GM19468 (cell line): ENCODE data around the gene PROM2.

Experiments
- ATAC-seq: cut with Tn5 transposase; IDR thresholded peaks from one replicate; pipeline ENCODE4 v1.9.1; 2021; ENCODE audit warnings: mild to moderate bottlenecking, moderate library complexity, moderate number of reproducible peaks; ENCODE audit not compliant: unreplicated experiment; ENCODE audit errors: extremely low read depth

Gene PROM2

GRCh38 chr2:95282458-95282857, 8.2 kb downstream of the PROM2 start:
- no peak for ATAC-seq

GRCh38 chr2:95283562-95283961, 9.3 kb downstream of the PROM2 start:
- no peak for ATAC-seq

- ATAC-seq: no peak
These were observed 10.8 kb downstream of the PROM2 start for GRCh38 chr2:95284886-95285541.

GRCh38 chr2:95285542-95285932, 11.3 kb downstream of the PROM2 start:
- no peak for ATAC-seq

GRCh38 chr2:95287336-95287735, 13.1 kb downstream of the PROM2 start:
- ATAC-seq: no peak

- no peak for ATAC-seq
These were observed 13.6 kb downstream of the PROM2 start for GRCh38 chr2:95287806-95288205.

DNA sequence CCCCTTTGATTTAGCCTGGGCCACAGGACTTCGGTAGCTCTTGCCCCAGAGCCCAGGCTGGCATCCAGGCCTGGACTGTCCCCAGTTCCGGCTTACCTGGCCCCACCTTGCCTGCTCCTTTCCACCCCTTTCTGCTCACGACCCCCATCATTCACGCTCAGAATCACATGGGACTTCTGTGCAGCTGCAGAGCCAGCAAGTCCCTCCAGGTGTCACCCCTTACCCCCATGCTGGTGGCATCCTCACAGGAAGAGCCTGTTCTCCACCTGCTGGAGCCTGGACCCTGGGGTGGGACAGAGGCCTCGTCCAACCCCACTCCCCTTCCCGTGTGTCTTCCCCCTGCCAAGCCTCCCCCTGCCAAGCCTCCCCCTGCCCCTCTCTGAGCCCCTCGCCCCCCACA, 15.0 kb downstream of the PROM2 start:
- ATAC-seq: no peak

GRCh38 chr2:95291222-95291621, 17.0 kb downstream of the PROM2 start:
- no peak for ATAC-seq

- ATAC-seq: no peak
These were observed 18.5 kb downstream of the PROM2 start for GRCh38 chr2:95292623-95293260.

DNA sequence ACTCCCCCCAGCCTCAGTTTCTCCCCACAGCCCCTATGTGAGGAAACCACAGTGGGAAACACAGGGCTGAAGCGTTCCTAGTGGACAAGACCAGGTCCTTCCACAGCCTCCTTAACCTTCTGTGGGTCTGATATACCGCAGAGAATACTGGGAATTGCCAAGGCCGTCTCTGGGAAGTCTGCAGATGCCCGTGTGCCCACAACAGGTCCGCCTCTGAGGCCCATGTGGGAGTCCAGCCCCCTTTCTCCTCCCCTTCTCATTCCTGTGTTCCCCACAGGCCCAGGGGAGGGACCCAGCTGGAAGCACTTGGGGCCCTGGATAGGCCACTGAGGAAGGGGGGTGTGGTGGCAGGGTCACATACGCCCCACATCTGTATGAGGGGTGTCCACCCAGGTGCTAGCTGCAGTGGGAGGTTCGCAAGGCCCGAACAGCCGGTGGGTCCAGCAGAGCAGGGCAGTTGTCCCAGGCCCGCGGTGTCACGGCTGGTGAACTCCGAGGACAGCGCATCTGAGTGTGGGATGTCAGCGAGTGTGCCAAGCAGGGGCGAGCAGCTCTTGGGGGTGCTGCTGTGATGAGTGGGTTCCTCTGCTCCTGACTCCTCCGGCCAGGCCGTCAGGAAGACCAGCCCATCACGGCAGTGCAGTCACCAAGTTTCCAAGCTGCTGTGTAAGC, 20.5 kb downstream of the PROM2 start:
- ATAC-seq: no peak

GRCh38 chr2:95295376-95295775, 21.1 kb downstream of the PROM2 start:
- no peak for ATAC-seq

DNA sequence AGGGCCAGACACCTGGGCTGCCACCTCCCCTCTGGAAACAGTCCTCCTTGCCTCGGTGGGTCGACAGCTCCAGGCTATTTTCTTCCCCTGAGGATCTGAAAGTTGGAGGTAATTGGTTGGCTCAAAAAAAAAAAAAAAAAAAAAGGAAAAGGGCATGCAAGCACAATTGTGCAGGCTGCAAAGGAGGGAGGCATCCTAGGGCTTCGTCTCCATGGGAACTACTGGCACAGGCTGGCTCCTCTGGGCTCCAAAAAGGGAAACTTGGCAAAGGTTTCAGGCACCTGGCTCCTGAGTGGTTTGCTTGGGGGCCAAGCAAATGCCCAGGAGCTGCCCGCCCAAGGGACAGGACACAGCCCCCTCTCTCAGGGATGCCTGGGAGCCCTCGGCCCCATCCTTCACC, 21.8 kb downstream of the PROM2 start:
- ATAC-seq: no peak

GRCh38 chr2:95296880-95297487, 22.7 kb downstream of the PROM2 start, which contains the start of gene KCNIP3:
Gene KCNIP3, plus strand, starts transcription at chr2:95297347. Its CDS starts 92 bp downstream, at chr2:95297439.
- ATAC-seq: no peak

- ATAC-seq: no peak
These were observed 23.6 kb downstream of the PROM2 start for GRCh38 chr2:95297639-95298395.

GRCh38 chr2:95298486-95299111, 24.4 kb downstream of the PROM2 start:
- ATAC-seq: no peak

DNA sequence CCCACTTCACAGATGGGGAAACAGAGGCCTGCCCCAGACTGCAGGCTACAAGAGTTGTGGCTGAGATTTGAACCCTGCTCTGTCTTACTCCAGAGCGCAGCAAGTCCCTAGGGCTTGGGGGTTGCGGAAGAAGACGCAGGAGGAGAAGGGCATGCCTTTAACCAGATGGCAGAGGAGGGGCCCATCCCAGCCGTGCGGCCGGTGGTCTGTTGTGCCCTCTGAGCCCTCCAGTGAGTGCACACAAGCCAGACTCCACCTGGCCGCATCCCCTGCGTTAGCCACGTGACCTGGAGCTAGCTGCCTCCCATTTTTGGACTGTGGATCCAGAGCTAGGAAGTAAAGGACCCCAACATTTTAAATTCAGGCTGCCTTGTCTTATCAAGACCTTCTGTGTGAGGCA, 25.7 kb downstream of the PROM2 start:
- ATAC-seq: no peak

DNA sequence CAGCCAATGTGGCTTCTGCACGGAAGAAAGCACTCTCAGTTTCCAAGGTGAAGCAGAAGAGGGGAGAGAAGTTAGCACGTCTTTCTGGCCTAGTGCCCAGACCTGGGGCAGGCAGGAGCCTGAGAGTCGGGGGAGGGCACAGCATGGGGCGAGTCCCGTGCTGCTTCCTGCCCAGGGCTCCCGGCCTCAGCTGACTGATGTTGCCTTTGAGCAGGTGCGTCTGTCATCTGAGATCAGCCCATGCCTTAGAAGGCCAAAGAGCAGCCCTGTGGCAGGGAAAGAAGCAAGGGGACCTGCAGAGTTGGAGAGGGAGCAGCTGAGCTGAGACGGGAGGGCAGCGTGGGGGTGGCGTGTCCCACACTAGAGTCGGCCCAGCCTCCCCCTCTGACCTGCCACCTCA, 26.2 kb downstream of the PROM2 start:
- no peak for ATAC-seq

DNA sequence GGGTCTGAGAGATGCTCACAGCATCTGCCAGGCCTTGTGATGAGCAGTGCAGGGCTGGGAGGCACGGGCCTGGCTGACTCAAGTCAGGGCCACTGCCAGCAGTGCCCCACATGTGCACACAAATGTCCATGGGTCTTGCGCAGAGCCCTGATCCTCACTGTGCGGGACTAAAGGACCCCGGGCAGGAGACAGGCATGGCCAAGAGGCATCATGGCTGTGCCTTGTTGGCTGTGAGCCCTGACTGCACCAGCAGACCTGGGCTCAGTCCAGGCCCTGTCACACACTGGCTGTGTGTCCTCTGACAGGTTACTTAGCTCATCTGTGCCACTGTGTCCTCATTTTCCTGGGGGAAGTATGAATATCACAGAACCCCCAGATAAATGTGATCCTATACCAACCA, 26.9 kb downstream of the PROM2 start:
- ATAC-seq: no peak

- no peak for ATAC-seq
These were observed 27.8 kb downstream of the PROM2 start for GRCh38 chr2:95301876-95302641.
